H9 (cell line): ENCODE data around the gene ZNF385B. TPM values are rescaled to one million over a fixed set of nuclear protein-coding genes. Genes with fewer than 3 reads are reported as not detected.

Experiments
- DNase-seq: peaks from one replicate; pipeline ENCODE4 v3.0.0-alpha.2; 2017
- H2AFZ ChIP-seq: one replicate; pipeline ENCODE4 v1.6.1; 2013; ENCODE audit warnings: mild to moderate bottlenecking, low read length, control low read depth, moderate library complexity
- H2AK5ac ChIP-seq: 2 replicates; pipeline ENCODE4 v1.6.1; 2013; ENCODE audit warnings: low read length, control low read depth, mixed read lengths; ENCODE audit not compliant: insufficient read length
- H2BK120ac ChIP-seq: one replicate; pipeline ENCODE4 v1.6.1; 2013; ENCODE audit warnings: low read depth, mild to moderate bottlenecking, low read length, control low read depth, inconsistent platforms; ENCODE audit not compliant: poor library complexity, severe bottlenecking
- H2BK12ac ChIP-seq: 2 replicates; pipeline ENCODE4 v1.6.1; 2013; ENCODE audit warnings: low read length, control low read depth, mixed read lengths, low read depth; ENCODE audit not compliant: insufficient read length
- H2BK15ac ChIP-seq: 2 replicates; pipeline ENCODE4 v1.6.1; 2013; ENCODE audit warnings: low read depth, low read length, control low read depth
- H2BK20ac ChIP-seq: one replicate; pipeline ENCODE4 v1.6.1; 2013; ENCODE audit warnings: low read depth, mild to moderate bottlenecking, low read length, control low read depth, inconsistent platforms; ENCODE audit not compliant: poor library complexity, severe bottlenecking
- H2BK5ac ChIP-seq: 2 replicates; pipeline ENCODE4 v1.6.1; 2013; ENCODE audit warnings: low read length, control low read depth, mixed read lengths; ENCODE audit not compliant: insufficient read length
- H3K14ac ChIP-seq: 2 replicates; pipeline ENCODE4 v1.6.1; 2013; ENCODE audit warnings: low read length, control low read depth; ENCODE audit not compliant: insufficient read depth
- H3K18ac ChIP-seq: 2 replicates; pipeline ENCODE4 v1.6.1; 2013; ENCODE audit warnings: low read depth, mild to moderate bottlenecking, mixed read lengths, low read length, control low read depth; ENCODE audit not compliant: insufficient read length
- H3K23ac ChIP-seq: 2 replicates; pipeline ENCODE4 v1.6.1; 2013; ENCODE audit warnings: low read length, control low read depth, mixed read lengths, low read depth; ENCODE audit not compliant: insufficient read length
- H3K23me2 ChIP-seq: 2 replicates; pipeline ENCODE4 v1.6.1; 2013; ENCODE audit warnings: low read depth, mild to moderate bottlenecking, mixed read lengths, low read length, control low read depth; ENCODE audit not compliant: insufficient read length, poor library complexity, severe bottlenecking
- H3K27ac ChIP-seq: 2 replicates; pipeline ENCODE4 v1.5.1; 2013; ENCODE audit warnings: low read length, control low read depth, mixed read lengths, low read depth; ENCODE audit not compliant: insufficient read length
- H3K27me3 ChIP-seq: 2 replicates; pipeline ENCODE4 v1.6.1; 2013; ENCODE audit warnings: low read length, control low read depth, inconsistent platforms; ENCODE audit not compliant: insufficient read depth
- H3K4ac ChIP-seq: 2 replicates; pipeline ENCODE4 v1.6.1; 2013; ENCODE audit warnings: low read depth, mild to moderate bottlenecking, control low read depth, inconsistent platforms, low read length, moderate library complexity
- H3K4me1 ChIP-seq: 2 replicates; pipeline ENCODE4 v1.6.1; 2013; ENCODE audit warnings: low read length, control low read depth, inconsistent platforms; ENCODE audit not compliant: insufficient read depth
- H3K4me2 ChIP-seq: 2 replicates; pipeline ENCODE4 v1.6.1; 2013; ENCODE audit warnings: low read length, control low read depth, mixed read lengths; ENCODE audit not compliant: insufficient read length, insufficient read depth
- H3K56ac ChIP-seq: 2 replicates; pipeline ENCODE4 v1.6.1; 2013; ENCODE audit warnings: low read depth, mild to moderate bottlenecking, mixed read lengths, low read length, control low read depth; ENCODE audit not compliant: insufficient read length
- H3K79me1 ChIP-seq: 2 replicates; pipeline ENCODE4 v1.6.1; 2013; ENCODE audit warnings: low read depth, mild to moderate bottlenecking, moderate library complexity, low read length, control low read depth, inconsistent platforms; ENCODE audit not compliant: insufficient read depth, poor library complexity, severe bottlenecking
- H3K79me2 ChIP-seq: 2 replicates; pipeline ENCODE4 v1.6.1; 2013; ENCODE audit warnings: low read length, control low read depth, inconsistent platforms; ENCODE audit not compliant: insufficient read depth
- H3K9ac ChIP-seq: 2 replicates; pipeline ENCODE4 v1.6.1; 2013; ENCODE audit warnings: low read length, control low read depth, mixed read lengths; ENCODE audit not compliant: insufficient read length; ENCODE audit errors: extremely low read depth
- H3K9me3 ChIP-seq: one replicate; pipeline ENCODE4 v1.6.1; 2013; ENCODE audit warnings: low read depth, low read length, inconsistent platforms; ENCODE audit not compliant: control insufficient read depth
- H3T11ph ChIP-seq: one replicate; pipeline ENCODE4 v1.6.1; 2013; ENCODE audit warnings: mild to moderate bottlenecking, low read length, control low read depth, inconsistent platforms
- H4K20me1 ChIP-seq: one replicate; pipeline ENCODE4 v1.6.1; 2013; ENCODE audit not compliant: control insufficient read depth, insufficient read length, insufficient read depth
- H4K5ac ChIP-seq: 2 replicates; pipeline ENCODE4 v1.6.1; 2013; ENCODE audit warnings: low read depth, mild to moderate bottlenecking, mixed read lengths, low read length, control low read depth; ENCODE audit not compliant: insufficient read length
- H4K8ac ChIP-seq: replicated peaks from 2 replicates; pipeline ENCODE4 v1.6.1; 2013; ENCODE audit warnings: low read length, control low read depth, mixed read lengths, low read depth; ENCODE audit not compliant: insufficient read length
- H4K91ac ChIP-seq: 2 replicates; pipeline ENCODE4 v1.6.1; 2013; ENCODE audit warnings: low read depth, mild to moderate bottlenecking, moderate library complexity, mixed read lengths, low read length, control low read depth; ENCODE audit not compliant: insufficient read length
- H3K27ac Mint-ChIP-seq, 3 experiments: 2 replicates in 2 of 3; 3 replicates in 1 of 3; pipeline ENCODE4 v1.8.0; 2020 to 2021; ENCODE audit warnings: mixed read lengths in 3 of 3, mild to moderate bottlenecking in 1 of 3, moderate library complexity in 1 of 3
- H3K27me3 Mint-ChIP-seq: 2 replicates; pipeline ENCODE4 v1.8.0; 2021; ENCODE audit warnings: low read depth, mild to moderate bottlenecking, moderate library complexity, mixed read lengths
- H3K36me3 Mint-ChIP-seq, 3 experiments: 2 replicates in 2 of 3; 3 replicates in 1 of 3; pipeline ENCODE4 v1.8.0; 2020 to 2021; ENCODE audit warnings: low read depth in 3 of 3, mixed read lengths in 3 of 3; ENCODE audit not compliant: insufficient read depth in 1 of 3
- H3K4me1 Mint-ChIP-seq, 2 experiments: 2 replicates each; pipeline ENCODE4 v1.8.0; 2020; ENCODE audit warnings: mixed read lengths in 2 of 2
- H3K4me3 Mint-ChIP-seq, 2 experiments: 2 replicates in 1 of 2; 3 replicates in 1 of 2; pipeline ENCODE4 v1.8.0; 2020 to 2021; ENCODE audit warnings: mild to moderate bottlenecking in 2 of 2, mixed read lengths in 2 of 2, moderate library complexity in 1 of 2
- H3K9me3 Mint-ChIP-seq, 2 experiments: 2 replicates in 1 of 2; 3 replicates in 1 of 2; pipeline ENCODE4 v1.8.0; 2020; ENCODE audit warnings: mild to moderate bottlenecking in 2 of 2, mixed read lengths in 2 of 2, moderate library complexity in 1 of 2
- WGBS: extraction: QIAGEN DNeasy Blood & Tissue Kit; methylation state at CpG from one replicate; pipeline ENCODE4 v1.1.7; 2013; ENCODE audit warnings: missing lambda C conversion rate, low lambda C conversion rate, mixed read lengths; ENCODE audit not compliant: insufficient read length; ENCODE audit errors: extremely low coverage; 5-methylcytosine and 5-hydroxymethylcytosine counted together
- total RNA-seq: library from RNA; stranded (reverse); gene quantifications from 2 replicates; pipeline ENCODE4 v1.2.1, GENCODE V29; 2021
- TF ChIP-seq, protein P1 (sequence below): fragments of 200-600 bp; sonication (generic); conservative IDR thresholded peaks from 3 replicates; pipeline ENCODE4 v1.8.0; 2021; ENCODE audit warnings: antibody characterized with exemption, mild to moderate bottlenecking

The ZNF385B gene
- total RNA-seq, 1 experiment from 2014 or later = 2.1 TPM

DNA sequence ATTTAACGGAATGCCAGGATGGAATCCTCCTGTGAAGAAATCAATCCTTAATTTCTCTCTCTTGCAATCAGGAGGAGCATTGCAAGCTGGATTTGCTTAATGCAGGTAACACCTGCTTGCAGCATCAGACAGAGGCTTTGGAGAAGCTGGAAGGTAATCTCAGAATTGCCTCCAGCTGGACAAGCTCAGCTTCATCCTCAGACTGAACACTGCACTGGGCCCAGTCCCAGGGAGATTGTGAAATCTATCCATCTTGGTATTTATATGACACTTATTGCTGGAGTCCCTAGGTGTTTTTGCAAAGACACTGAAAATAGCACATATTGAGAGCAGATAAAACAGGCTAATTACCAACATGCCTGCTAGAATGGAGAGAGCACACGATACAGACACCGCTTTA lies 417.4 kb downstream of the ZNF385B start:
- no peaks in the 10 kb centered on the region for H3K27me3 Mint-ChIP-seq
- no peak overlapping the region for H3K4ac ChIP-seq
- no peak overlapping the region for H3K9ac ChIP-seq
- H3K27ac ChIP-seq = peak overlapping the region; percentile 37
- H4K8ac ChIP-seq = no peak overlapping the region
- H3K27me3 ChIP-seq = no peaks in the 10 kb centered on the region
- no peaks in the 10 kb centered on the region for H3K23me2 ChIP-seq
- no peak for DNase-seq
- no peak overlapping the region for H3K23ac ChIP-seq
- H3K9me3 ChIP-seq = no peaks in the 10 kb centered on the region
- H2BK15ac ChIP-seq = no peak overlapping the region
- H3K36me3 Mint-ChIP-seq = no peaks in the 10 kb centered on the region
- no peak overlapping the region for H2AFZ ChIP-seq
- H4K20me1 ChIP-seq = no peaks in the 10 kb centered on the region
- no peak overlapping the region for H4K5ac ChIP-seq
- H3T11ph ChIP-seq = no peak overlapping the region
- H3K4me1 Mint-ChIP-seq = peaks cover 51 to 55% of the 10 kb centered on the region in 2 experiments
- TF ChIP-seq, protein P1, sequence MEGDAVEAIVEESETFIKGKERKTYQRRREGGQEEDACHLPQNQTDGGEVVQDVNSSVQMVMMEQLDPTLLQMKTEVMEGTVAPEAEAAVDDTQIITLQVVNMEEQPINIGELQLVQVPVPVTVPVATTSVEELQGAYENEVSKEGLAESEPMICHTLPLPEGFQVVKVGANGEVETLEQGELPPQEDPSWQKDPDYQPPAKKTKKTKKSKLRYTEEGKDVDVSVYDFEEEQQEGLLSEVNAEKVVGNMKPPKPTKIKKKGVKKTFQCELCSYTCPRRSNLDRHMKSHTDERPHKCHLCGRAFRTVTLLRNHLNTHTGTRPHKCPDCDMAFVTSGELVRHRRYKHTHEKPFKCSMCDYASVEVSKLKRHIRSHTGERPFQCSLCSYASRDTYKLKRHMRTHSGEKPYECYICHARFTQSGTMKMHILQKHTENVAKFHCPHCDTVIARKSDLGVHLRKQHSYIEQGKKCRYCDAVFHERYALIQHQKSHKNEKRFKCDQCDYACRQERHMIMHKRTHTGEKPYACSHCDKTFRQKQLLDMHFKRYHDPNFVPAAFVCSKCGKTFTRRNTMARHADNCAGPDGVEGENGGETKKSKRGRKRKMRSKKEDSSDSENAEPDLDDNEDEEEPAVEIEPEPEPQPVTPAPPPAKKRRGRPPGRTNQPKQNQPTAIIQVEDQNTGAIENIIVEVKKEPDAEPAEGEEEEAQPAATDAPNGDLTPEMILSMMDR = no peak
- H2BK12ac ChIP-seq = no peak overlapping the region
- no peaks in the 10 kb centered on the region for H3K9me3 Mint-ChIP-seq
- no CpG with 5 or more reads among the region's 3 CpGs for WGBS
- H3K79me2 ChIP-seq = no peaks in the 10 kb centered on the region
- peak overlapping the region in 1 of 3 experiments; percentile 82; a peak in 2 of 7 replicates for H3K27ac Mint-ChIP-seq
- no peak overlapping the region for H2BK20ac ChIP-seq
- no peak overlapping the region for H3K56ac ChIP-seq
- H4K91ac ChIP-seq = no peak overlapping the region
- no peak overlapping the region for H2AK5ac ChIP-seq
- no peak overlapping the region for H2BK5ac ChIP-seq
- H3K4me3 Mint-ChIP-seq = no peak overlapping the region
- no peak overlapping the region for H3K14ac ChIP-seq
- peaks cover 9% of the 10 kb centered on the region; the same call in 1 of the 2 replicates for H3K4me1 ChIP-seq
- no peaks in the 10 kb centered on the region for H3K79me1 ChIP-seq
- peak overlapping the region; percentile 17 for H3K4me2 ChIP-seq
- no peak overlapping the region for H3K18ac ChIP-seq
- no peak overlapping the region for H2BK120ac ChIP-seq
